Measurements from ENCODE around the gene FKBP10.

- no peak for TF ChIP-seq CTCF (IDR thresholded peaks at IDR 0.05; ENCODE audit: low read length)
- no peak for TF ChIP-seq EZH2 (optimal IDR thresholded peaks at IDR 0.05; ENCODE audit: low read depth, low read length)
Observed at GRCh38 chr17:41860254-41860931, 47.6 kb downstream of the FKBP10 start.
